Measurements from ENCODE around the gene PRR23E. TPM values are rescaled to one million over a fixed set of nuclear protein-coding genes. Genes with fewer than 3 reads are reported as not detected.

PRR23E gene
- total RNA-seq, 2 experiments from 2014 or later = not detected

- DNase-seq (no peak), ATAC-seq (ENCODE audit: low read depth) (no peak)
- Mint-ChIP-seq H3K27ac (no peak overlapping the region), H3K4me3 (no peak overlapping the region), H3K27me3 (peaks cover 7% of the 10 kb centered on the region), H3K9me3 (no peaks in the 10 kb centered on the region), H3K36me3 (no peaks in the 10 kb centered on the region), H3K4me1 (no peaks in the 10 kb centered on the region)
- POLR2A ChIA-PET = no interaction called here
Measured at GRCh38 chr3:127200086-127200691, 7.3 kb downstream of the PRR23E start.

DNA sequence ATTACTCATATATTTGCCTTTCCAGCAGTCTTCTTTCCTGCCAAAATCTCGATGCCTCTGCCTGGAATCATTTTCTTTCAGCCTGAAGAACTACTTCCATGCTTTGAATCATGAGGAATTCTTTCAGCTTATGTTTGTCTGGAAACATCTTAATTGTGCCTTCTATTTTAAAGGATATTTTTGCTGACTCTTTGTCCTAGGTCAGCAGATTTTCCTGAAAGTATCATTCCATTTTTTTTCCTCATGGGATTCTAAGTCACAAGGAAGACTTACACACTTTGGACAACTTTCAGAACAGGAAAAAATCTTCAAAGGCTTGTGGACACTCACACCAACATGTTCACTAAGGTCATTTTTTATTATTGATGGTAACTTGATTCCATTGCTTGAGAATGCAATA, 10.1 kb downstream of the PRR23E start:
- Mint-ChIP-seq H3K4me1 (no peaks in the 10 kb centered on the region), H3K4me3 (no peak overlapping the region), H3K9me3 (no peaks in the 10 kb centered on the region), H3K36me3 (no peaks in the 10 kb centered on the region), H3K27ac (no peak overlapping the region), H3K27me3 (peaks cover 9% of the 10 kb centered on the region)
- POLR2A ChIA-PET = no interaction called here
- no peak for ATAC-seq (ENCODE audit: low read depth)
- DNase-seq = no peak

GRCh38 chr3:127204841-127205582, 12.1 kb downstream of the PRR23E start:
- Mint-ChIP-seq H3K27me3 (peaks cover 9% of the 10 kb centered on the region), H3K4me1 (no peaks in the 10 kb centered on the region), H3K36me3 (no peaks in the 10 kb centered on the region), H3K4me3 (no peak overlapping the region), H3K27ac (no peak overlapping the region), H3K9me3 (no peaks in the 10 kb centered on the region)
- POLR2A ChIA-PET = interaction anchor here (0.7 kb wide), 1 partner anchor 15 kb away, joined by 4 read pairs; no protein-coding TSS in a partner anchor
- no peak for ATAC-seq (ENCODE audit: low read depth)
- no peak for DNase-seq

GRCh38 chr3:127206154-127206553, 13.2 kb downstream of the PRR23E start:
- Mint-ChIP-seq H3K27ac (no peak overlapping the region), H3K4me3 (no peak overlapping the region), H3K36me3 (no peaks in the 10 kb centered on the region), H3K4me1 (no peaks in the 10 kb centered on the region), H3K27me3 (peaks cover 6% of the 10 kb centered on the region), H3K9me3 (no peaks in the 10 kb centered on the region)
- no peak for DNase-seq
- ATAC-seq (ENCODE audit: low read depth) = no peak
- POLR2A ChIA-PET = no interaction called here

DNA sequence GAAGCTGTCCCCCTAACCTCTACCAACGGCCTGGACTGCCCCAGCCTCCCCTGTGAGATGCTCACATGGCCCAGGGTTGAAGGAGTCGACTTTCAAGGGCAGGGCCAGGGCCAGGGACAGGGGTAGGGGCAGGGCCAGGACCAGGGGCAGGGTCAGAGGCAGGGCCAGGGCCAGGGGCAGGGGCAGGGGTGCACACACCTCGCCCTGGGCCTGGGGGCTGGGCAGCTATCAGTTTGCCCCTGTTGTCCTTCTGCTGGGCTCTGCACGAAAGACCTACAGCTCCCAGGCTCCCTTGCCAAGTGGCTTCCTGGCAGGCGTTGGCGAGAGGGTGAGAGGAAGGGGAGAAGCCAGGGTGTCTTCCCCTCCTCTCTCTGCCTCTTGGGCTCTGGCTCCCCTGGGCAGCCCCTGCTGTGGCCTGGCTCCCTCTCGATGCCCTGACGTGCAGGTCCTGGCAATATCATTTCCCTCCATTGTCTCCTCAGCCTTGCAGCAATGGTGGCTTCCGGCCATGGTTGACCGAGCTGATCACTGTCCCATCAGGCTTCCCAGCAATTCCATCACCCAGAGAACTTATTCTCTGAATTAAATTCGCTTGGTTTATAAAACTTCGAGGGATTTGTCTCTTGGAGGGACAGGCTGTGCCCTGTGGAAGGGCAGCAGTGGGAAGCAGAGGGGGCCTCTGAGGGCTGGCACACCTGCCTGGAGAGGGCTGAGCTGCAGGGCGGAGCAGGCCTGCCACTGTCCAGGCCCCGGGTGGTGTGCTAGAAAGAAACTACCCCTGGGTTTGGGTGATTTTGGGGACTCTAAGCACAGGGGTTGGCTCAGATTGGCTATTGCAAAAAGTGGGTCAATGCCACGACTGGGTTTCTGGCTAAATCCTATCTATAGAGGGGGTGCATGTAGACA, 13.9 kb downstream of the PRR23E start:
- no peaks in the 10 kb centered on the region for H3K4me1 Mint-ChIP-seq
- H3K9me3 Mint-ChIP-seq = no peaks in the 10 kb centered on the region
- no peak overlapping the region for H3K4me3 Mint-ChIP-seq
- ATAC-seq (ENCODE audit: low read depth) = no peak
- H3K27ac Mint-ChIP-seq = no peak overlapping the region
- peaks cover 6% of the 10 kb centered on the region for H3K27me3 Mint-ChIP-seq
- POLR2A ChIA-PET = no interaction called here
- H3K36me3 Mint-ChIP-seq = no peaks in the 10 kb centered on the region
- no peak for DNase-seq

DNA sequence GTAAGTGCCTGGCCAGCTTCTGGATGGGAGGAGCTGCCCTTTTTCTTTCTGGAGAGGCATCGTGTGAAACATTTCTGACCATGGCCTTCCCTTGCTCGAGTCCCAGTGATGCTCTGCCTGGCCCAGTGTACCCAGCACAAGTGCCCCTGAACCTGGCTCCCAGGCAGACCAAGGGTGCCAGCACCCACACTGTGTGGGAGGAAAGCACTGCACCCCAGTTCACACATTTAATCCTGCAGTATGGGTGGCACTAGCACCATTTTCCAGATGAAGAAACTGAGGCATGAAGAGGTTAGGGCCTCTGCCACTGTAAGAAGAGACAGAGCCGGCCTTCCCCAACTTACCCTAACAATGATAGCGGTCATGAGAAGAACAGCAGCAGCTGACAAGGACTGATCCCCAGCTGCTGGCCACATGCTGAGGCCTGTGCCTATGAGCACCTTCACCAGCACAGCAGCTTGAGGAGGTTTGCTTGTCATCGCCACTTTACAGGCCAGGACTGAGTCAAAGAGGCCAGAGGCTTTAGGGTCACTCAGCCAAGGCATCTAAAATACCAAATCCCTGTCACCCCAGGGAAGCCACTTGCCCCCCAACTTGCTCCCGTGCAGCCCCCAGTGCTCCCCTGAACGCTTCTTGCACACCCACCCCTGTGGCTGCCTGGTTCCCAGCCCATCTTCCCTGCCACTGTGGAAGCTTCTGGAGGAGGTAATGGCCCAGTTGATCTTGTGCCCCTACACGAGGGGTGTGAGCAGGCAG, 15.0 kb downstream of the PRR23E start:
- peaks cover 6% of the 10 kb centered on the region for H3K27me3 Mint-ChIP-seq
- H3K4me3 Mint-ChIP-seq = no peak overlapping the region
- POLR2A ChIA-PET = no interaction called here
- no peaks in the 10 kb centered on the region for H3K4me1 Mint-ChIP-seq
- H3K9me3 Mint-ChIP-seq = no peaks in the 10 kb centered on the region
- no peak overlapping the region for H3K27ac Mint-ChIP-seq
- no peak for ATAC-seq (ENCODE audit: low read depth)
- no peak for DNase-seq
- no peaks in the 10 kb centered on the region for H3K36me3 Mint-ChIP-seq

- H3K36me3 Mint-ChIP-seq = no peaks in the 10 kb centered on the region
- no peak overlapping the region for H3K27ac Mint-ChIP-seq
- no peak overlapping the region for H3K4me3 Mint-ChIP-seq
- DNase-seq = no peak
- no peaks in the 10 kb centered on the region for H3K9me3 Mint-ChIP-seq
- H3K4me1 Mint-ChIP-seq = no peaks in the 10 kb centered on the region
- ATAC-seq (ENCODE audit: low read depth) = no peak
- peaks cover 5% of the 10 kb centered on the region for H3K27me3 Mint-ChIP-seq
- POLR2A ChIA-PET = no interaction called here
Measured at GRCh38 chr3:127208483-127209100, 15.7 kb downstream of the PRR23E start.

DNA sequence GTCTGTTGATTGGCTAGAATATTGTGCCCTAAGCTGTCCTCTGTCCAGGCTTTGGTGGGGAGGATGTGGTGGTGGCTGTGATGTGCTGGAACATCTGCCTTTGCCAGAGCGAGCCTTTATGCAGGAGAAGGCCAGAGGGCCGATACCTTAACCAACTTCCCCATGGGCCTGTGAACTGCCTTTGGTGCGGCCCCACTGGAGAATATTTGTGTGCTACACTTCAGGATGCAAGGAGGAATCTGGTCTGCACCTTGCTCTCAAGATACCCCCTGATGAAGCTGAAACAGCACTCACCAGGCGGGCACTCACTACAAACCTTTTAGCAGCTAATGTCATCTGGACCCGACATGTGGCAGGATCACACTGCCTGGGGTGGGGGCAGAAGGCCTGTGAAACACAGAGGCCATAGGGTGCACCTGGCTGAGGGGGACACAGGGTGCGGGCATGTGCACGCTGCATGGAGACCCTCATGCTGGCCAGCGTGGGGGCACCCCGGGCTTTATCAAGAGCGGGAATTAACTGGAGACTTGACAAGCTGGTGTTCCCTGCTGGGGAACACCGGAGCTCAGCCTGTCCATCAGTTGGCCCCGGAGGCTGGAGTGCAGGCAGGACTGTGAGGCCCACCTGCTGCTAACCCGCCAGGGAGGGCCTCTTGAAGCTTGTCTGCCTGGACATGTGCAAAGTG, 16.4 kb downstream of the PRR23E start:
- H3K27me3 Mint-ChIP-seq = peaks cover 3% of the 10 kb centered on the region

GRCh38 chr3:127209840-127210653, 17.1 kb downstream of the PRR23E start:
- no peak overlapping the region for H3K27ac Mint-ChIP-seq
- ATAC-seq (ENCODE audit: low read depth) (no peak), DNase-seq (no peak)
- H3K4me3 Mint-ChIP-seq = no peak overlapping the region
- H3K4me1 Mint-ChIP-seq = no peaks in the 10 kb centered on the region
- H3K27me3 Mint-ChIP-seq = peaks cover 8% of the 10 kb centered on the region
- no peaks in the 10 kb centered on the region for H3K36me3 Mint-ChIP-seq
- POLR2A ChIA-PET = no interaction called here
- H3K9me3 Mint-ChIP-seq = no peaks in the 10 kb centered on the region

More for the DNA sequence above, 16.4 kb downstream of the PRR23E start:
- no peak for ATAC-seq (ENCODE audit: low read depth)
- Mint-ChIP-seq H3K4me1 (no peaks in the 10 kb centered on the region), H3K27ac (no peak overlapping the region), H3K36me3 (no peaks in the 10 kb centered on the region), H3K4me3 (no peak overlapping the region), H3K9me3 (no peaks in the 10 kb centered on the region)
- DNase-seq = no peak
- POLR2A ChIA-PET = no interaction called here

DNA sequence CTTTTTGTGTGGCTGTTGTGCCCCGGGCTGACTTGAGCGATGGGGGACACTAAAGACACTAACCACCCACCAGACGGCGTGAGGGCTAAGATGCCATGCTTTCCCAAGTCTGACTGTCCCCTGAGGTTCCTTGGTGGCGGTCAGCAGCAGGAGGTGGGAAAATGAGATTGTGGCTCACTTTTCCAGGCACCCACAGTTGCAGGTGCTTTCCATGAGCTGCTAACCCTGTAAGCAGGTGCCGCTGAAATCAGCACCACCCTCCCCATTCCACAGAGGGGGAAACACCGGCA, 17.7 kb downstream of the PRR23E start:
- DNase-seq (no peak), ATAC-seq (ENCODE audit: low read depth) (no peak)
- POLR2A ChIA-PET = no interaction called here
- H3K4me3 Mint-ChIP-seq = no peak overlapping the region
- H3K9me3 Mint-ChIP-seq = no peaks in the 10 kb centered on the region
- no peaks in the 10 kb centered on the region for H3K36me3 Mint-ChIP-seq
- no peaks in the 10 kb centered on the region for H3K4me1 Mint-ChIP-seq
- no peak overlapping the region for H3K27ac Mint-ChIP-seq
- H3K27me3 Mint-ChIP-seq = peaks cover 12% of the 10 kb centered on the region

DNA sequence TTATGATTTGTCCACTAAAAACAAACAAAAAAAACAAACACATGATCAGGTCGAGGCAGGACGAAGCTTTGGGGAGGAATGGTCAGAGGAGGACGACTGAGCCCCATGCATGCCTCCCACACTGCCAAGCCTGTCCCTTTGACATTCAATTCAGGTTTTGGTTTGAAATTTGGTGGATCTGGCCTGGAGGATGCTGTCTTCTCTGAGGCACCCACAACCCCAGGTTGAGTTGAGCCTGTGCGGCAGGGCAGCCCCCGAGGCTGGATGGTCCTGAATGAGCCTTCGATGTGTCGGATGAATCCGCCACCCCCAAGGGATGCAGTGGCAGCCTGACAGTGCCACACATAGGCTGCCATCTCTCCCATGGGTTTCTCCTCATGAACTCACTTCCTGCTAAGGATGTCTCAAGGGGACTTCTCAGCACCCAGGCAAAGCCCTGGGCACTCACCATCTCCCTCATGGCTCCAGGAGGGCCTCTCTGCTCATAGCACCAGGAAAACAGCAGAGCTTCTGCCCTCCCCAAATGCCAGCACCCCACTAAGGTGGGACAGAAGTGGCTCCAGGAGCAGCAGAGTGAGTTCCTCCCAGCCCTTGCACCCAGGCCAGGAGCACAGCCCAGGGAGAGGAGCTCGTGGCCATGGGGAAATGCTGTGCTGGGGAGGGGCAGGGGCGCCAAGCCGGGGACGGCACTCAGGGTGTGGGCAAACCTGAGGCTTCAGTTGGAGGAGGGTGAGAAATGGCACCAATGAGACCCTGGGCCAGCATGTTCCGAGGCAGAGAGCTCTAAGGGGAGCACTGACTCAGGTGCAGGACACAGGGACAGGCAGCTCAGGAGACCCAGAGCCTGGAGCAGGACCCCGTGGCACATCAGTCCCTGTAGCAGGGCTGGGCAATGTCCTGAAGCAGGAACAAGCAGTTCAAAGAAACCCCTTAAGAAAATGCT, 18.5 kb downstream of the PRR23E start:
- Mint-ChIP-seq H3K4me1 (no peaks in the 10 kb centered on the region), H3K27me3 (peaks cover 15% of the 10 kb centered on the region), H3K27ac (no peak overlapping the region), H3K36me3 (no peaks in the 10 kb centered on the region), H3K9me3 (no peaks in the 10 kb centered on the region), H3K4me3 (no peak overlapping the region)
- DNase-seq = no peak
- no peak for ATAC-seq (ENCODE audit: low read depth)
- POLR2A ChIA-PET = no interaction called here

All from activated naive CD8-positive, alpha-beta T cell treated with anti-CD3 and anti-CD28 coated beads, Interleukin-2, amount 10 ng/mL, durations not matched to agents 7 days and 5 days (primary cell).